Gastroesophageal sphincter (tissue), 4 donors: ENCODE data around the gene RGS11. TPM values are rescaled to one million over a fixed set of nuclear protein-coding genes. Genes with fewer than 3 reads are reported as not detected.

ENCODE experiments used
- ATAC-seq: fragments of 150-250 bp; one replicate; pipeline ENCODE4 v1.9.1; 2016; ENCODE audit warnings: mild to moderate bottlenecking, moderate library complexity
- H3K27ac ChIP-seq, 4 donors: fragments of 200-600 bp; sonication (generic) in 3 of 4; 1 replicate in 3 of 4; 2 replicates in 1 of 4; pipeline ENCODE4 v1.5.1; 2016 to 2019
- H3K27me3 ChIP-seq: fragments of 200-600 bp; sonication (generic); one replicate; pipeline ENCODE4 v1.5.1; 2019
- H3K36me3 ChIP-seq, 2 donors: fragments of 200-600 bp; sonication (generic); one replicate each; pipeline ENCODE4 v1.5.1; 2019; ENCODE audit warnings: control low read depth in 1 of 2
- H3K4me1 ChIP-seq, 3 donors: fragments of 200-600 bp; sonication (generic); 1 replicate in 2 of 3; 2 replicates in 1 of 3; pipeline ENCODE4 v1.5.1; 2016 to 2019; ENCODE audit warnings: control low read depth in 2 of 3
- H3K4me3 ChIP-seq, 2 donors: fragments of 200-600 bp; sonication (generic); one replicate each; pipeline ENCODE4 v1.5.1; 2019; ENCODE audit warnings: mild to moderate bottlenecking in 1 of 2, moderate library complexity in 1 of 2
- H3K9me3 ChIP-seq, 3 donors: fragments of 200-600 bp; sonication (generic); one replicate each; pipeline ENCODE4 v1.5.1; 2017 to 2019; ENCODE audit warnings: control low read depth in 2 of 3
- EP300 ChIP-seq: sonication (generic); formaldehyde crosslinking; IDR thresholded peaks from one replicate; pipeline ENCODE4 v1.6.1; 2017; ENCODE audit warnings: antibody characterized with exemption, mild to moderate bottlenecking
- POLR2A ChIP-seq, 2 donors: fragments of 450-650 bp; IDR thresholded peaks; one replicate each; pipeline ENCODE4 v1.6.1; 2017; ENCODE audit warnings: antibody characterized with exemption in 2 of 2, mild to moderate bottlenecking in 2 of 2, moderate library complexity in 1 of 2
- POLR2AphosphoS5 ChIP-seq: sonication (generic); formaldehyde crosslinking; IDR thresholded peaks from one replicate; pipeline ENCODE4 v1.6.1; 2017; ENCODE audit warnings: antibody characterized with exemption
- WGBS, 2 donors: methylation state at CpG; one replicate each; pipeline ENCODE4 v1.1.5; 2018; ENCODE audit warnings: low coverage in 1 of 2; 5-methylcytosine and 5-hydroxymethylcytosine counted together
- total RNA-seq, 4 donors: library from RNA; depleted of rRNA; stranded (reverse); fragments of >200 nt; gene quantifications; one replicate each; pipeline ENCODE4 v1.1.0, GENCODE V29; 2016
- TF ChIP-seq, protein P1 (sequence below), 4 experiments: fragments of 200-600 bp in 2 of 4; fragments of 450-650 bp in 2 of 4; sonication (generic) in 1 of 4; IDR thresholded peaks; one replicate each; pipeline ENCODE4 v1.5.1; 2017 to 2019; ENCODE audit warnings: antibody characterized with exemption in 4 of 4, mild to moderate bottlenecking in 2 of 4, moderate library complexity in 2 of 4

The RGS11 gene
- total RNA-seq, 4 donors from 2014 or later = 3.0 to 11.5 (median 10.1) TPM

GRCh38 chr16:301235-301634 lies 25.5 kb upstream of the RGS11 start:
- no peak for TF ChIP-seq EP300
- TF ChIP-seq POLR2A (IDR thresholded peaks at IDR 0.05) = no peak
- TF ChIP-seq POLR2AphosphoS5 = no peak
- TF ChIP-seq, protein P1, sequence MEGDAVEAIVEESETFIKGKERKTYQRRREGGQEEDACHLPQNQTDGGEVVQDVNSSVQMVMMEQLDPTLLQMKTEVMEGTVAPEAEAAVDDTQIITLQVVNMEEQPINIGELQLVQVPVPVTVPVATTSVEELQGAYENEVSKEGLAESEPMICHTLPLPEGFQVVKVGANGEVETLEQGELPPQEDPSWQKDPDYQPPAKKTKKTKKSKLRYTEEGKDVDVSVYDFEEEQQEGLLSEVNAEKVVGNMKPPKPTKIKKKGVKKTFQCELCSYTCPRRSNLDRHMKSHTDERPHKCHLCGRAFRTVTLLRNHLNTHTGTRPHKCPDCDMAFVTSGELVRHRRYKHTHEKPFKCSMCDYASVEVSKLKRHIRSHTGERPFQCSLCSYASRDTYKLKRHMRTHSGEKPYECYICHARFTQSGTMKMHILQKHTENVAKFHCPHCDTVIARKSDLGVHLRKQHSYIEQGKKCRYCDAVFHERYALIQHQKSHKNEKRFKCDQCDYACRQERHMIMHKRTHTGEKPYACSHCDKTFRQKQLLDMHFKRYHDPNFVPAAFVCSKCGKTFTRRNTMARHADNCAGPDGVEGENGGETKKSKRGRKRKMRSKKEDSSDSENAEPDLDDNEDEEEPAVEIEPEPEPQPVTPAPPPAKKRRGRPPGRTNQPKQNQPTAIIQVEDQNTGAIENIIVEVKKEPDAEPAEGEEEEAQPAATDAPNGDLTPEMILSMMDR (IDR thresholded peaks at IDR 0.05) = no peak
- H3K27me3 ChIP-seq = no peaks in the 10 kb centered on the region
- peaks cover 0 to 72% of the 10 kb centered on the region in 2 donors for H3K36me3 ChIP-seq
- ATAC-seq = no peak
- H3K4me1 ChIP-seq = no peaks in the 10 kb centered on the region
- H3K9me3 ChIP-seq = no peaks in the 10 kb centered on the region
- 83 to 95% methylated on average over 2 to 3 of the region's 6 CpGs for WGBS, 2 donors
- H3K4me3 ChIP-seq = no peak overlapping the region
- no peak overlapping the region for H3K27ac ChIP-seq

- Histone ChIP-seq H3K27me3 (no peaks in the 10 kb centered on the region), H3K27ac (no peak overlapping the region), H3K4me3 (no peak overlapping the region), H3K9me3 (no peaks in the 10 kb centered on the region), H3K36me3 (peaks cover 0 to 68% of the 10 kb centered on the region in 2 donors), H3K4me1 (no peaks in the 10 kb centered on the region)
- no peak for TF ChIP-seq EP300
- TF ChIP-seq POLR2AphosphoS5 = no peak
- TF ChIP-seq POLR2A (IDR thresholded peaks at IDR 0.05) = no peak
- TF ChIP-seq, protein P1 (IDR thresholded peaks at IDR 0.05) = no peak
- WGBS, 2 donors = no CpG with 5 or more reads among the region's 32 CpGs
- ATAC-seq = no peak
Observed at GRCh38 chr16:297832-298231, 22.1 kb upstream of the RGS11 start.

GRCh38 chr16:296806-297510 lies 21.2 kb upstream of the RGS11 start:
- H3K27ac ChIP-seq = no peak overlapping the region
- peaks cover 0 to 68% of the 10 kb centered on the region in 2 donors for H3K36me3 ChIP-seq
- no peak overlapping the region for H3K4me3 ChIP-seq
- no peak for TF ChIP-seq EP300
- TF ChIP-seq, protein P1 (IDR thresholded peaks at IDR 0.05) = no peak
- no peak for TF ChIP-seq POLR2AphosphoS5
- no peak for TF ChIP-seq POLR2A (IDR thresholded peaks at IDR 0.05)
- H3K4me1 ChIP-seq = no peaks in the 10 kb centered on the region
- 80 to 88% methylated on average over 2 to 12 of the region's 37 CpGs for WGBS, 2 donors
- H3K27me3 ChIP-seq = no peaks in the 10 kb centered on the region
- no peaks in the 10 kb centered on the region for H3K9me3 ChIP-seq
- ATAC-seq = no peak

- Histone ChIP-seq H3K4me1 (no peaks in the 10 kb centered on the region), H3K4me3 (no peak overlapping the region), H3K27ac (no peak overlapping the region), H3K9me3 (no peaks in the 10 kb centered on the region), H3K27me3 (no peaks in the 10 kb centered on the region), H3K36me3 (peaks cover 0 to 68% of the 10 kb centered on the region in 2 donors)
- no peak for TF ChIP-seq EP300
- TF ChIP-seq, protein P1 (IDR thresholded peaks at IDR 0.05) = no peak
- TF ChIP-seq POLR2AphosphoS5 = no peak
- no CpG with 5 or more reads among the region's 14 CpGs for WGBS, 2 donors
- ATAC-seq = no peak
Observed at GRCh38 chr16:296276-296675, 20.5 kb upstream of the RGS11 start.
